Activated CD8-positive, alpha-beta memory T cell treated with anti-CD3 and anti-CD28 coated beads for 36 hours (primary cell): Measurements from ENCODE around the gene LGR5. TPM values are rescaled to one million over a fixed set of nuclear protein-coding genes. Genes with fewer than 3 reads are reported as not detected.

Experiments used
- CTCF ChIA-PET: fragments of 350-600 bp; sonication (Branson Sonifier 250); formaldehyde crosslinking; loops from one replicate; lab custom pipeline; 2021; ENCODE audit warnings: antibody characterized with exemption; lab: Charles Lee
- POLR2A ChIA-PET: fragments of 350-600 bp; sonication (Branson Sonifier 250); formaldehyde crosslinking; loops from one replicate; lab custom pipeline; 2021; ENCODE audit warnings: antibody characterized with exemption; lab: Charles Lee
- total RNA-seq, 2 experiments: library from RNA; stranded (reverse); gene quantifications; one replicate each; pipeline ENCODE4 v1.2.3, GENCODE V29; 2021

Gene LGR5
- total RNA-seq, 2 experiments from 2014 or later, result not detected

GRCh38 chr12:71431991-71432390, 7.6 kb upstream of the LGR5 start:
- ChIA-PET CTCF (interaction anchor here (0.7 kb wide), 1 partner anchor 17 kb away, joined by 3 read pairs; no protein-coding TSS in a partner anchor), POLR2A (no interaction called here)

- ChIA-PET CTCF (no interaction called here), POLR2A (no interaction called here)
These were observed 6.7 kb upstream of the LGR5 start for GRCh38 chr12:71432936-71433335.

- ChIA-PET POLR2A (no interaction called here), CTCF (no interaction called here)
These were observed 2.9 kb upstream of the LGR5 start for GRCh38 chr12:71436696-71437095.

- POLR2A ChIA-PET, result no interaction called here
- CTCF ChIA-PET, result no interaction called here
These were observed 782 bp upstream of the LGR5 start for GRCh38 chr12:71438670-71439361.

GRCh38 chr12:71439362-71439612, 311 bp upstream of the LGR5 start:
- POLR2A ChIA-PET, result no interaction called here

GRCh38 chr12:71440345-71440762, 756 bp downstream of the LGR5 start:
- ChIA-PET POLR2A (no interaction called here), CTCF (no interaction called here)

More at GRCh38 chr12:71439362-71439612, 311 bp upstream of the LGR5 start:
- CTCF ChIA-PET, result no interaction called here

GRCh38 chr12:71440763-71441748, 1.5 kb downstream of the LGR5 start:
- POLR2A ChIA-PET, result no interaction called here
- CTCF ChIA-PET, result no interaction called here

- ChIA-PET POLR2A (no interaction called here), CTCF (no interaction called here)
These were observed 2.4 kb downstream of the LGR5 start for GRCh38 chr12:71441836-71442566.

- CTCF ChIA-PET, result no interaction called here
- POLR2A ChIA-PET, result no interaction called here
These were observed 3.0 kb downstream of the LGR5 start for GRCh38 chr12:71442567-71442931.

GRCh38 chr12:71445071-71445470, 5.5 kb downstream of the LGR5 start:
- ChIA-PET POLR2A (no interaction called here), CTCF (no interaction called here)

- POLR2A ChIA-PET, result no interaction called here
These were observed 8.1 kb downstream of the LGR5 start for GRCh38 chr12:71447691-71448132.

GRCh38 chr12:71448150-71448581, 8.6 kb downstream of the LGR5 start:
- ChIA-PET POLR2A (no interaction called here), CTCF (interaction anchor here (0.7 kb wide), 1 partner anchor 105 kb away, joined by 3 read pairs; no protein-coding TSS in a partner anchor)

More at GRCh38 chr12:71447691-71448132, 8.1 kb downstream of the LGR5 start:
- CTCF ChIA-PET, result interaction anchor here (0.7 kb wide), 1 partner anchor 106 kb away, joined by 3 read pairs; no protein-coding TSS in a partner anchor

- ChIA-PET CTCF (no interaction called here), POLR2A (no interaction called here)
These were observed 9.9 kb downstream of the LGR5 start for GRCh38 chr12:71449373-71450070.

GRCh38 chr12:71452006-71452405, 12.4 kb downstream of the LGR5 start:
- ChIA-PET CTCF (no interaction called here), POLR2A (no interaction called here)

- ChIA-PET CTCF (no interaction called here), POLR2A (no interaction called here)
These were observed 15.6 kb downstream of the LGR5 start for GRCh38 chr12:71455028-71455737.

- CTCF ChIA-PET, result no interaction called here
- POLR2A ChIA-PET, result no interaction called here
These were observed 16.7 kb downstream of the LGR5 start for GRCh38 chr12:71456316-71456715.

GRCh38 chr12:71456990-71457389, 17.4 kb downstream of the LGR5 start:
- ChIA-PET POLR2A (no interaction called here), CTCF (no interaction called here)

GRCh38 chr12:71460318-71460717, 20.7 kb downstream of the LGR5 start:
- ChIA-PET CTCF (no interaction called here), POLR2A (no interaction called here)
